Tibial nerve (tissue), 3 donors: ENCODE results near the gene SIN3A.

Source experiments
- POLR2A ChIP-seq, 2 donors: fragments of 450-650 bp; IDR thresholded peaks; one replicate each; pipeline ENCODE4 v1.6.1; 2017; ENCODE audit warnings: antibody characterized with exemption in 2 of 2, mild to moderate bottlenecking in 2 of 2, moderate library complexity in 2 of 2
- TF ChIP-seq, protein P1 (sequence below), 5 experiments: fragments of 200-600 bp in 3 of 5; fragments of 450-650 bp in 2 of 5; sonication (generic) in 3 of 5; IDR thresholded peaks; one replicate each; pipeline ENCODE4 v1.5.1; 2016 to 2019; ENCODE audit warnings: antibody characterized with exemption in 5 of 5, mild to moderate bottlenecking in 3 of 5, moderate library complexity in 2 of 5

DNA sequence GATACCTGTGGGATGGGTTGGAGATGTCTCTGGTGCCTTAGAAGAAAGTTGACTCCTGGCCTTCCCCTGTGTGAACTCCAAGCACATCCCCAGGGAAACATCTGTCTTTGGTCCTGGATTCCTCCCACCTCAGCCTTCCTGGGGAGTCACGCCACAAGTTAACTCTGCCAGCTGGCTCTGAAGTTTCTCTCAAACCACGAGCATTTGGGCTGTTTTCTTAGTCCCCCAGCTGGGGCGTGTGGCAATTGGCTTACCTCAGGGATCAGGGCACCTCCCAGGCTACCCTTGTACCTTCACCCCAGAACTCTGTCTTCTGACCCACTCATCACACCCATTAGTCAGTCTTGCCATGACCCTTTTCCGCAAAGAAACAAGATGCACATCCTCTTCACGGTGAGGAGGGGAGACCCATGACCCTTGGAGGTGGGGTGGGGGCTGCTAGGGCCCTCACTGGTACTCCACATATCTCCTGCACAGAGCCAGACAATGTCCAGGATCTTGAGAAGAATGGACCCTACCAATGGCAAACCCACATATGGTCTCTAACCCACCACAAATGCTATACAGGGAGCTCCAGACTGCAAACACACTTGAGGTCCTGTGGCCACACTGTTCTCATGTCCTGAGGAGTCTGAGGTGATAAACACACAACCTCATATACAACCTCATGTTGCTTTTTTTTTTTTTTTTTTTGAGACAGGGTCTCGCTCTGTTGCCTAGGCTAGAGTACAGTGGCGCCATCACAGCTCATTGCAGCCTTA lies 100.7 kb downstream of the SIN3A start:
- TF ChIP-seq, protein P1, sequence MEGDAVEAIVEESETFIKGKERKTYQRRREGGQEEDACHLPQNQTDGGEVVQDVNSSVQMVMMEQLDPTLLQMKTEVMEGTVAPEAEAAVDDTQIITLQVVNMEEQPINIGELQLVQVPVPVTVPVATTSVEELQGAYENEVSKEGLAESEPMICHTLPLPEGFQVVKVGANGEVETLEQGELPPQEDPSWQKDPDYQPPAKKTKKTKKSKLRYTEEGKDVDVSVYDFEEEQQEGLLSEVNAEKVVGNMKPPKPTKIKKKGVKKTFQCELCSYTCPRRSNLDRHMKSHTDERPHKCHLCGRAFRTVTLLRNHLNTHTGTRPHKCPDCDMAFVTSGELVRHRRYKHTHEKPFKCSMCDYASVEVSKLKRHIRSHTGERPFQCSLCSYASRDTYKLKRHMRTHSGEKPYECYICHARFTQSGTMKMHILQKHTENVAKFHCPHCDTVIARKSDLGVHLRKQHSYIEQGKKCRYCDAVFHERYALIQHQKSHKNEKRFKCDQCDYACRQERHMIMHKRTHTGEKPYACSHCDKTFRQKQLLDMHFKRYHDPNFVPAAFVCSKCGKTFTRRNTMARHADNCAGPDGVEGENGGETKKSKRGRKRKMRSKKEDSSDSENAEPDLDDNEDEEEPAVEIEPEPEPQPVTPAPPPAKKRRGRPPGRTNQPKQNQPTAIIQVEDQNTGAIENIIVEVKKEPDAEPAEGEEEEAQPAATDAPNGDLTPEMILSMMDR (IDR thresholded peaks at IDR 0.05): no peak
- TF ChIP-seq POLR2A (IDR thresholded peaks at IDR 0.05): no peak
